NCI-H2081 (cell line): ENCODE data around the gene CCDC63.
"Not testable (repeated sequence)": the region's sequence is repeated elsewhere in the genome, so short reads cannot be mapped to it uniquely, and the experiment has no call there.

Source experiments
- DNase-seq, 2 experiments: peaks; one replicate each; lab custom pipeline; 2025; lab: John Stamatoyannopoulos, UW

Gene CCDC63

GRCh38 chr12:110923192-110923591, 76.4 kb downstream of the CCDC63 start:
- no peak for DNase-seq

GRCh38 chr12:110923692-110924334, 77.0 kb downstream of the CCDC63 start:
- no peak for DNase-seq

- DNase-seq = no peak
Measured at GRCh38 chr12:110927546-110927945, 80.8 kb downstream of the CCDC63 start.

- DNase-seq = no peak
Measured at GRCh38 chr12:110928700-110929099, 81.9 kb downstream of the CCDC63 start.

- no peak for DNase-seq
Measured at GRCh38 chr12:110929818-110930217, 83.0 kb downstream of the CCDC63 start.

- DNase-seq = no peak
Measured at GRCh38 chr12:110930348-110931314, 83.8 kb downstream of the CCDC63 start.

GRCh38 chr12:110931315-110931728, 84.5 kb downstream of the CCDC63 start:
- DNase-seq = no peak

GRCh38 chr12:110932046-110932445, 85.3 kb downstream of the CCDC63 start:
- no peak for DNase-seq

GRCh38 chr12:110933326-110933974, 86.7 kb downstream of the CCDC63 start:
- DNase-seq = no peak

- no peak for DNase-seq
Measured at GRCh38 chr12:110934093-110934852, 87.5 kb downstream of the CCDC63 start.

GRCh38 chr12:110935588-110935987, 88.8 kb downstream of the CCDC63 start:
- no peak for DNase-seq

- no peak for DNase-seq
Measured at GRCh38 chr12:110936367-110937103, 89.7 kb downstream of the CCDC63 start.

GRCh38 chr12:110937104-110937641, 90.4 kb downstream of the CCDC63 start:
- peak; percentile 30 to 39 for DNase-seq

GRCh38 chr12:110940296-110940695, 93.5 kb downstream of the CCDC63 start:
- no peak for DNase-seq

- DNase-seq = no peak
Measured at GRCh38 chr12:110940933-110941332, 94.1 kb downstream of the CCDC63 start.

- DNase-seq = no peak
Measured at GRCh38 chr12:110941391-110941790, 94.6 kb downstream of the CCDC63 start.

- no peak for DNase-seq
Measured at GRCh38 chr12:110943373-110943772, 96.6 kb downstream of the CCDC63 start.

GRCh38 chr12:110948041-110948440, 101.3 kb downstream of the CCDC63 start:
- DNase-seq = no peak

- not testable (repeated sequence) for DNase-seq
Measured at GRCh38 chr12:110950466-110950865, 103.7 kb downstream of the CCDC63 start.

GRCh38 chr12:110950867-110951266, 104.1 kb downstream of the CCDC63 start:
- DNase-seq = not testable (repeated sequence)
